Measurements from ENCODE around the gene LYRM1. TPM values are rescaled to one million over a fixed set of nuclear protein-coding genes. Genes with fewer than 3 reads are reported as not detected.
"Not testable (repeated sequence)": the region's sequence is repeated elsewhere in the genome, so short reads cannot be mapped to it uniquely, and the experiment has no call there.

LYRM1 gene
- total RNA-seq, 2 experiments from 2014 or later = 13.3 to 14.0 TPM

DNA sequence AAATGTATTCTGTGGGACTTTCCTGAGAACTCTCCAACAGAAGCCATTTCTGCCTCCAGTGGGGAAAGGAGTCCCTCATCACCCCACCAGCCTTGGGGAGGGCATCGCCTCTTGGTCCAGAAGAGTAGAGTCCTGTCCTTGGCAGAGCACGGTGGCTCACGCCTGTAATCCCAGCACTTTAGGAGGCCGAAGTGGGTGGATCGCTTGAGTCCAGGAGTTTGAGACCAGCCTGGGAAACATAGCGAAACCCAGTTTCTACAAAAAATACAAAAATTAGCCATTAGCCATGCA, 41.0 kb downstream of the LYRM1 start:
- Histone ChIP-seq H3K9me3 (ENCODE audit: control insufficient read depth in 1 of 2, insufficient read depth in 1 of 2, low read length in 2 of 2) (no peaks in the 10 kb centered on the region), H3K36me3 (ENCODE audit: insufficient read depth, low read length) (no peaks in the 10 kb centered on the region), H3K27ac (ENCODE audit: low read depth in 1 of 2, low read length in 2 of 2) (no peak overlapping the region), H3K27me3 (ENCODE audit: control insufficient read depth in 1 of 2, insufficient read depth in 2 of 2, low read length in 2 of 2) (no peaks in the 10 kb centered on the region), H3K4me3 (ENCODE audit: low read length) (no peak overlapping the region), H3K4me1 (ENCODE audit: insufficient read depth, low read length) (peaks cover 9% of the 10 kb centered on the region)
- ChIA-PET CTCF (no interaction called here), POLR2A (no interaction called here)
- Mint-ChIP-seq H3K27me3 (no peaks in the 10 kb centered on the region), H3K4me3 (no peak overlapping the region), H3K9me3 (no peaks in the 10 kb centered on the region), H3K27ac (no peak overlapping the region), H3K4me1 (ENCODE audit: low read depth) (peaks cover 5% of the 10 kb centered on the region), H3K36me3 (ENCODE audit: low read depth) (no peaks in the 10 kb centered on the region)
- TF ChIP-seq, protein P1, sequence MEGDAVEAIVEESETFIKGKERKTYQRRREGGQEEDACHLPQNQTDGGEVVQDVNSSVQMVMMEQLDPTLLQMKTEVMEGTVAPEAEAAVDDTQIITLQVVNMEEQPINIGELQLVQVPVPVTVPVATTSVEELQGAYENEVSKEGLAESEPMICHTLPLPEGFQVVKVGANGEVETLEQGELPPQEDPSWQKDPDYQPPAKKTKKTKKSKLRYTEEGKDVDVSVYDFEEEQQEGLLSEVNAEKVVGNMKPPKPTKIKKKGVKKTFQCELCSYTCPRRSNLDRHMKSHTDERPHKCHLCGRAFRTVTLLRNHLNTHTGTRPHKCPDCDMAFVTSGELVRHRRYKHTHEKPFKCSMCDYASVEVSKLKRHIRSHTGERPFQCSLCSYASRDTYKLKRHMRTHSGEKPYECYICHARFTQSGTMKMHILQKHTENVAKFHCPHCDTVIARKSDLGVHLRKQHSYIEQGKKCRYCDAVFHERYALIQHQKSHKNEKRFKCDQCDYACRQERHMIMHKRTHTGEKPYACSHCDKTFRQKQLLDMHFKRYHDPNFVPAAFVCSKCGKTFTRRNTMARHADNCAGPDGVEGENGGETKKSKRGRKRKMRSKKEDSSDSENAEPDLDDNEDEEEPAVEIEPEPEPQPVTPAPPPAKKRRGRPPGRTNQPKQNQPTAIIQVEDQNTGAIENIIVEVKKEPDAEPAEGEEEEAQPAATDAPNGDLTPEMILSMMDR (IDR thresholded peaks at IDR 0.05) = no peak
- no peak for DNase-seq
- intact Hi-C loops (cut with DNase I, micrococcal nuclease) = no loop called here
- no peak for ATAC-seq (ENCODE audit: poor library complexity)

DNA sequence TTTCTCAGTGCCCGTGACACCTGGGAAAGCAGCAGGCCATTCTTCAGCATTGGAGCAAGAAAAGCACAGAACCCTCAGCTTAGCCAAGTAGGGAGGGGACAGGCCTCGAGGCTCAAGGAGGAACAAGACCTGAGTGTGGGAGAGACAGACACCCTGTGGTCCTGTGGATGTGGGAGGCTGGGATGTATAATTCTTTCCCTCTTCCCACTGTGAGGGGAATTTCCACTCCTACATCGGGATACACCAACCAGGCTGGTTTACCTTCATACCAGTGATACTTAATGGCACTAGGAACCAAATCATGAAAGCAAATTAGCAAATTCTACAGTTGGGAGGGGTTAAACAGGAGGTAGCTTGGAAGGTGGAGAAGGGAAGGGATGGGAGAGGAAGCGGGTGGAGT, 41.7 kb downstream of the LYRM1 start:
- POLR2A ChIA-PET = no interaction called here
- Histone ChIP-seq H3K27me3 (ENCODE audit: control insufficient read depth in 1 of 2, insufficient read depth in 2 of 2, low read length in 2 of 2) (no peaks in the 10 kb centered on the region), H3K4me1 (ENCODE audit: insufficient read depth, low read length) (peaks cover 9% of the 10 kb centered on the region), H3K9me3 (ENCODE audit: control insufficient read depth in 1 of 2, insufficient read depth in 1 of 2, low read length in 2 of 2) (no peaks in the 10 kb centered on the region), H3K27ac (ENCODE audit: low read depth in 1 of 2, low read length in 2 of 2) (no peak overlapping the region), H3K36me3 (ENCODE audit: insufficient read depth, low read length) (no peaks in the 10 kb centered on the region), H3K4me3 (ENCODE audit: low read length) (no peak overlapping the region)
- TF ChIP-seq, protein P1 (IDR thresholded peaks at IDR 0.05) = no peak
- Mint-ChIP-seq H3K36me3 (ENCODE audit: low read depth) (no peaks in the 10 kb centered on the region), H3K9me3 (no peaks in the 10 kb centered on the region), H3K4me1 (ENCODE audit: low read depth) (peaks cover 5% of the 10 kb centered on the region), H3K4me3 (no peak overlapping the region), H3K27ac (no peak overlapping the region), H3K27me3 (no peaks in the 10 kb centered on the region)
- ATAC-seq (ENCODE audit: poor library complexity) (no peak), DNase-seq (no peak)
- CTCF ChIA-PET = interaction anchor here (0.7 kb wide), 1 partner anchor 85 kb away, joined by 3 read pairs; no protein-coding TSS in a partner anchor
- intact Hi-C loops (cut with DNase I, micrococcal nuclease) = no loop called here

DNA sequence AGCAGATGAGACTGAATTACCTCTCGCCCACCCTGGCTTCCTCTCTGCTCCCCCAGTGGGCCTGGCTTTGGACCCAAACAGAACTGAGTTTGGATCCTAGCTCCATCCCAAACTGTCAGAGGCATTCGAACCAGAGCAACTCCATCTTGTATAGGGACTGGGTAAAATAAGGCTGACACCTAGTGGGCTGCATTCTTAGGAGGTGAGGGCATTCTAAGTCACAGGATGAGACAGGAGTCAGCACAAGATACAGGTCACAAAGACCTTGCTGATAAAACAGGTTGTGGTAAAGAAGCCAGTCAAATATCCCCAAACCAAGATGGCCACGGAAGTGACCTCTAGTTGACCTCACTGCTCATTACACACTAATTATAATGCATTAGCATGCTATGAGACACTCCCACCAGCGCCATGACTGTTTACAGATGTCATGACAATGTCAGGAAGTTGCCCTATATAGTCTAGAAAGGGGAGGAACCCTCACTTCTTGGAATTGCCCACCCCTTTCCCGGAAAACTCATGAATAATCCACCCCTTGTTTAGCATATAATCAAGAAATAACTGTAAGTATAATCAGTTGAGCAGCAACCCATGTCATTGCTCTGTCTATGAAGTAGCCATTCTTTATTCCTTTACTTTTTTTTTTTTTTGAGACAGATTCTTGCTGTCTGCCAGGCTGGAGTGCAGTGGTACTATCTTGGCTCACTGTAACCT, 44.4 kb downstream of the LYRM1 start:
- no peak overlapping the region for H3K4me3 ChIP-seq (ENCODE audit: low read length)
- no peaks in the 10 kb centered on the region for H3K27me3 Mint-ChIP-seq
- ChIA-PET CTCF (no interaction called here), POLR2A (no interaction called here)
- no peak overlapping the region for H3K27ac Mint-ChIP-seq
- H3K9me3 ChIP-seq (ENCODE audit: control insufficient read depth in 1 of 2, insufficient read depth in 1 of 2, low read length in 2 of 2) = no peaks in the 10 kb centered on the region
- H3K4me1 ChIP-seq (ENCODE audit: insufficient read depth, low read length) = peaks cover 9% of the 10 kb centered on the region
- peaks cover 5% of the 10 kb centered on the region for H3K4me1 Mint-ChIP-seq (ENCODE audit: low read depth)
- H3K27ac ChIP-seq (ENCODE audit: low read depth in 1 of 2, low read length in 2 of 2) = no peak overlapping the region
- no peaks in the 10 kb centered on the region for H3K36me3 Mint-ChIP-seq (ENCODE audit: low read depth)
- DNase-seq (peak in 5 of 14 experiments; percentile 2 to 50 (median 23)), ATAC-seq (ENCODE audit: poor library complexity) (peak; percentile 44)
- no peaks in the 10 kb centered on the region for H3K36me3 ChIP-seq (ENCODE audit: insufficient read depth, low read length)
- intact Hi-C loops (cut with DNase I, micrococcal nuclease) = loop anchor here (1.0 to 2.0 kb wide), 2 partner anchors 95 to 96 kb away; no protein-coding TSS in a partner anchor
- TF ChIP-seq, protein P1 (IDR thresholded peaks at IDR 0.05) = no peak
- no peak overlapping the region for H3K4me3 Mint-ChIP-seq
- H3K27me3 ChIP-seq (ENCODE audit: control insufficient read depth in 1 of 2, insufficient read depth in 2 of 2, low read length in 2 of 2) = no peaks in the 10 kb centered on the region
- H3K9me3 Mint-ChIP-seq = no peaks in the 10 kb centered on the region

DNA sequence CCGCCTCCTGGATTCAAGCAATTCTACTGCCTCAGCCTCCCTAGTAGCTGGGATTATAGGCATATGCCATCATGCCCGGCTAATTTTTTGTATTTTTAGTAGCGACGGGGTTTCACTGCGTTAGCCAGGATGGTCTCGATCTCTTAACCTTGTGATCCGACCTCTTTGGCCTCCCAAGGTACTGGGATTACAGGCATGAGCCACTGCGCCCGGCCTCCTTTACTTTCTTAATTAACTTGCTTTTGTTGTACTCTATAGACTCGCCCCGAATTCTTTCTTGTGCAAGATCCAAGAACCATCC, 45.0 kb downstream of the LYRM1 start:
- H3K4me3 Mint-ChIP-seq; H3K4me1 Mint-ChIP-seq (ENCODE audit: low read depth); DNase-seq; H3K4me1 ChIP-seq (ENCODE audit: insufficient read depth, low read length); ATAC-seq (ENCODE audit: poor library complexity); POLR2A ChIA-PET; H3K36me3 Mint-ChIP-seq (ENCODE audit: low read depth); H3K27me3 ChIP-seq (ENCODE audit: control insufficient read depth in 1 of 2, insufficient read depth in 2 of 2, low read length in 2 of 2); H3K27ac ChIP-seq (ENCODE audit: low read depth in 1 of 2, low read length in 2 of 2); H3K27ac Mint-ChIP-seq; H3K36me3 ChIP-seq (ENCODE audit: insufficient read depth, low read length); H3K27me3 Mint-ChIP-seq; H3K9me3 Mint-ChIP-seq; H3K9me3 ChIP-seq (ENCODE audit: control insufficient read depth in 1 of 2, insufficient read depth in 1 of 2, low read length in 2 of 2); CTCF ChIA-PET; H3K4me3 ChIP-seq (ENCODE audit: low read length): not testable (repeated sequence)
- intact Hi-C loops (cut with DNase I, micrococcal nuclease) = loop anchor here (1.0 to 2.0 kb wide), 2 partner anchors 95 to 97 kb away; no protein-coding TSS in a partner anchor

All from CD4-positive, alpha-beta T cell (primary cell).